H1 (cell line): ENCODE results near the gene PCID2. TPM values are rescaled to one million over a fixed set of nuclear protein-coding genes. Genes with fewer than 3 reads are reported as not detected.

Experiments used
- CTCF ChIA-PET: fragments of 300-600 bp; sonication (Branson Sonifier 250); formaldehyde crosslinking; loops from one replicate; lab custom pipeline; 2021; ENCODE audit not compliant: partially characterized antibody; lab: Charles Lee
- POLR2A ChIA-PET: fragments of 300-600 bp; sonication (Branson Sonifier 250); formaldehyde crosslinking; loops from one replicate; lab custom pipeline; 2021; ENCODE audit warnings: inconsistent platforms; ENCODE audit not compliant: partially characterized antibody; lab: Charles Lee
- DNase-seq, 2 experiments: peaks; one replicate each; pipeline versions ENCODE4 v3.0.0 to v3.0.0-alpha.2; 2010 to 2022; ENCODE audit warnings: low spot score in 2 of 2, low read depth in 1 of 2, mixed read lengths in 1 of 2
- FAIRE-seq: peaks from 2 replicates; lab custom pipeline; 2011; peaks lifted over from hg19 to GRCh38; lab: Jason Lieb, UNC
- H2AFZ ChIP-seq: 2 replicates; pipeline ENCODE4 v1.8.1; 2012; ENCODE audit warnings: low read length, inconsistent platforms
- H2AK5ac ChIP-seq: 2 replicates; pipeline ENCODE4 v1.6.1; 2013; ENCODE audit warnings: low read depth, low read length
- H2BK120ac ChIP-seq: replicated peaks from 2 replicates; pipeline ENCODE3; 2013; ENCODE audit warnings: low read depth, low read length, inconsistent platforms
- H2BK12ac ChIP-seq: 2 replicates; pipeline ENCODE4 v1.6.1; 2013; ENCODE audit warnings: low read depth, low read length
- H2BK15ac ChIP-seq: 2 replicates; pipeline ENCODE4 v1.6.1; 2013; ENCODE audit warnings: low read length
- H2BK20ac ChIP-seq: 2 replicates; pipeline ENCODE4 v1.6.1; 2013; ENCODE audit warnings: low read length
- H2BK5ac ChIP-seq: 2 replicates; pipeline ENCODE4 v1.6.1; 2013; ENCODE audit warnings: low read depth, low read length
- H3K14ac ChIP-seq: 2 replicates; pipeline ENCODE4 v1.6.1; 2013; ENCODE audit warnings: inconsistent platforms; ENCODE audit not compliant: insufficient read length
- H3K18ac ChIP-seq: 2 replicates; pipeline ENCODE4 v1.6.1; 2013; ENCODE audit warnings: low read length; ENCODE audit errors: extremely low read depth
- H3K23ac ChIP-seq: 2 replicates; pipeline ENCODE4 v1.6.1; 2013; ENCODE audit warnings: inconsistent platforms; ENCODE audit not compliant: insufficient read length
- H3K23me2 ChIP-seq: 2 replicates; pipeline ENCODE4 v1.6.1; 2013; ENCODE audit warnings: low read depth, low read length
- H3K27ac ChIP-seq: 2 replicates; pipeline ENCODE4 v1.6.1; 2011; ENCODE audit warnings: low read depth, low read length, inconsistent platforms
- H3K27me3 ChIP-seq, 4 experiments: replicated peaks in 1 of 4; 1 replicate in 1 of 4; 2 replicates in 3 of 4; pipeline versions ENCODE4 v1.6.1 to v1.8.1; 2011 to 2013; ENCODE audit warnings: low read length in 3 of 4, mild to moderate bottlenecking in 3 of 4, inconsistent platforms in 2 of 4, mixed read lengths in 2 of 4, moderate library complexity in 1 of 4; ENCODE audit not compliant: control insufficient read depth in 3 of 4, insufficient read depth in 3 of 4; ENCODE audit errors: extremely low read depth in 1 of 4
- H3K36me3 ChIP-seq, 4 experiments: 2 replicates each; pipeline versions ENCODE4 v1.6.1 to v1.8.1; 2011 to 2013; ENCODE audit warnings: mild to moderate bottlenecking in 4 of 4, low read length in 3 of 4, moderate library complexity in 2 of 4, control low read depth in 1 of 4, inconsistent platforms in 1 of 4; ENCODE audit not compliant: insufficient read depth in 4 of 4, control insufficient read depth in 2 of 4
- H3K4ac ChIP-seq: replicated peaks from 2 replicates; pipeline ENCODE3; 2013; ENCODE audit warnings: low read length, low read depth, mixed read lengths, inconsistent platforms; ENCODE audit not compliant: insufficient read length
- H3K4me1 ChIP-seq, 4 experiments: replicated peaks in 1 of 4; 1 replicate in 1 of 4; 2 replicates in 3 of 4; pipeline versions ENCODE4 v1.6.1 to v1.8.1; 2011 to 2013; ENCODE audit warnings: low read length in 3 of 4, inconsistent platforms in 2 of 4, mixed read lengths in 1 of 4; ENCODE audit not compliant: insufficient read depth in 4 of 4, control insufficient read depth in 3 of 4
- H3K4me2 ChIP-seq, 2 experiments: 2 replicates each; pipeline versions ENCODE4 v1.6.1 to v1.8.1; 2011 to 2013; ENCODE audit warnings: low read depth in 2 of 2, low read length in 2 of 2, control low read depth in 1 of 2, inconsistent platforms in 1 of 2, mild to moderate bottlenecking in 1 of 2; ENCODE audit not compliant: insufficient read depth in 1 of 2
- H3K4me3 ChIP-seq, 4 experiments: fragments of 200-600, 300-600 bp in 1 of 4; sonication (generic), shearing (Covaris generic), sonication (Bioruptor Twin) in 1 of 4; 2 replicates each; pipeline versions ENCODE4 v1.5.1 to v1.8.1; 2011 to 2016; ENCODE audit warnings: low read length in 4 of 4, low read depth in 3 of 4, control low read depth in 2 of 4, inconsistent platforms in 2 of 4, mild to moderate bottlenecking in 2 of 4, mixed read lengths in 1 of 4, moderate library complexity in 1 of 4; ENCODE audit not compliant: insufficient read depth in 2 of 4; ENCODE audit errors: extremely low read depth in 1 of 4
- H3K56ac ChIP-seq: replicated peaks from 2 replicates; pipeline ENCODE3; 2013; ENCODE audit warnings: low read depth, mild to moderate bottlenecking, mixed read lengths, low read length, inconsistent platforms; ENCODE audit not compliant: insufficient read length
- H3K79me1 ChIP-seq: 2 replicates; pipeline ENCODE4 v1.6.1; 2013; ENCODE audit warnings: low read depth, low read length, control low read depth
- H3K79me2 ChIP-seq, 2 experiments: 2 replicates each; pipeline versions ENCODE4 v1.6.1 to v1.8.1; 2012 to 2013; ENCODE audit warnings: low read length in 2 of 2, mild to moderate bottlenecking in 2 of 2, inconsistent platforms in 1 of 2; ENCODE audit not compliant: insufficient read depth in 2 of 2, control insufficient read depth in 1 of 2
- H3K9ac ChIP-seq, 4 experiments: replicated peaks in 1 of 4; 1 replicate in 1 of 4; 2 replicates in 3 of 4; pipeline versions ENCODE4 v1.6.1 to v1.8.1; 2011 to 2013; ENCODE audit warnings: low read depth in 3 of 4, low read length in 3 of 4, control low read depth in 2 of 4, mild to moderate bottlenecking in 2 of 4, moderate library complexity in 2 of 4, inconsistent platforms in 1 of 4; ENCODE audit errors: extremely low read depth in 1 of 4
- H3K9me3 ChIP-seq, 2 experiments: 2 replicates each; pipeline versions ENCODE4 v1.6.1 to v1.8.1; 2012 to 2013; ENCODE audit warnings: mild to moderate bottlenecking in 2 of 2, moderate library complexity in 2 of 2, control low read depth in 1 of 2, inconsistent platforms in 1 of 2, low read depth in 1 of 2, low read length in 1 of 2, mixed read lengths in 1 of 2; ENCODE audit not compliant: insufficient read depth in 2 of 2
- H4K20me1 ChIP-seq, 2 experiments: replicated peaks in 1 of 2; 2 replicates each; pipeline versions ENCODE3 to v1.8.1; 2011 to 2013; ENCODE audit warnings: inconsistent platforms in 2 of 2, low read length in 2 of 2, mild to moderate bottlenecking in 1 of 2; ENCODE audit not compliant: insufficient read depth in 2 of 2, control insufficient read depth in 1 of 2
- H4K5ac ChIP-seq: 2 replicates; pipeline ENCODE4 v1.6.1; 2013; ENCODE audit warnings: low read length, low read depth, mixed read lengths, inconsistent platforms; ENCODE audit not compliant: insufficient read length
- H4K8ac ChIP-seq: 2 replicates; pipeline ENCODE4 v1.8.0; 2013; ENCODE audit warnings: mild to moderate bottlenecking, moderate library complexity, low read length, inconsistent platforms; ENCODE audit not compliant: insufficient read depth; ENCODE audit errors: extremely low read depth
- H4K91ac ChIP-seq: replicated peaks from 2 replicates; pipeline ENCODE3; 2013; ENCODE audit warnings: low read length, mixed read lengths, inconsistent platforms; ENCODE audit not compliant: insufficient read length
- BRCA1 ChIP-seq: IDR thresholded peaks from 2 replicates; pipeline ENCODE4 v1.6.1; 2012; ENCODE audit warnings: low read depth, low read length, improper control_type of control experiment
- CBX5 ChIP-seq: fragments of 300-800, 300-1000 bp; sonication (generic); IDR thresholded peaks from 2 replicates; pipeline ENCODE4 v1.7.1; 2016; ENCODE audit warnings: antibody characterized with exemption, low read length, low read depth
- EZH2 ChIP-seq: fragments of 200-600 bp; sonication (generic); IDR thresholded peaks from 2 replicates; pipeline ENCODE4 v1.7.1; 2012; ENCODE audit warnings: low read depth, mild to moderate bottlenecking, moderate library complexity, low read length, inconsistent platforms; ENCODE audit not compliant: severe bottlenecking
- POLR2A ChIP-seq, 2 experiments: IDR thresholded peaks; 1 replicate in 1 of 2; 2 replicates in 1 of 2; pipeline ENCODE4 v1.6.1; 2011; ENCODE audit warnings: low read depth in 2 of 2, low read length in 2 of 2, mild to moderate bottlenecking in 2 of 2; ENCODE audit errors: control extremely low read depth in 1 of 2
- POLR2AphosphoS5 ChIP-seq: IDR thresholded peaks from 2 replicates; pipeline ENCODE4 v1.6.1; 2011; ENCODE audit warnings: low read depth, low read length
- RBBP5 ChIP-seq: IDR thresholded peaks from 2 replicates; pipeline ENCODE4 v1.7.1; 2012; ENCODE audit warnings: low read depth, mild to moderate bottlenecking, inconsistent platforms, low read length, moderate library complexity, borderline replicate concordance
- RXRA ChIP-seq: IDR thresholded peaks from 2 replicates; pipeline ENCODE4 v1.6.1; 2011; ENCODE audit warnings: low read depth, mild to moderate bottlenecking, low read length, moderate library complexity; ENCODE audit not compliant: insufficient read depth
- SAP30 ChIP-seq: fragments of 300-600 bp; sonication (generic); IDR thresholded peaks from 2 replicates; pipeline ENCODE4 v1.7.1; 2012; ENCODE audit warnings: low read length, moderate library complexity, mild to moderate bottlenecking, inconsistent platforms; ENCODE audit not compliant: insufficient read depth, insufficient replicate concordance
- YY1 ChIP-seq: IDR thresholded peaks from 2 replicates; pipeline ENCODE4 v1.6.1; 2011; ENCODE audit warnings: low read depth, mild to moderate bottlenecking, low read length
- WGBS, 2 experiments: shearing (Covaris generic) in 1 of 2; methylation state at CpG; one replicate each; pipeline versions ENCODE4 v1.1.6 to v1.1.7; 2013 to 2015; ENCODE audit warnings: low lambda C conversion rate in 2 of 2, mixed read lengths in 2 of 2, inconsistent platforms in 1 of 2, low coverage in 1 of 2, missing lambda C conversion rate in 1 of 2; ENCODE audit not compliant: insufficient replicate concordance in 2 of 2, insufficient coverage in 1 of 2, insufficient read length in 1 of 2; ENCODE audit errors: extremely low coverage in 1 of 2, missing lambda C conversion rate in 1 of 2; 5-methylcytosine and 5-hydroxymethylcytosine counted together
- polyA plus RNA-seq, 7 experiments: library from polyadenylated mRNA; depleted of rRNA in 3 of 7; stranded (reverse) in 5 of 7; unstranded in 2 of 7; fragments of >200 nt in 5 of 7; fragments of 200-250 nt in 2 of 7; gene quantifications; 1 replicate in 5 of 7; 2 replicates in 1 of 7; 4 replicates in 1 of 7; pipeline versions ENCODE4 v1.2.1 to v1.2.3, GENCODE V29; 2011 to 2013; ENCODE audit warnings: missing spikeins in 2 of 7, mixed read lengths in 2 of 7
- total RNA-seq: library from RNA; stranded (reverse); fragmentation: NEBNext Ultra II Directional; extraction: Animal tissue kit (Norgen Biotek cat#: 25700); gene quantifications from 2 replicates; pipeline ENCODE4 v1.2.1, GENCODE V29; 2021

The PCID2 gene
- total and polyA plus RNA-seq, 2 of the 8 experiments (the other 6 are each of a cell fraction or from before 2014, with no cell fraction given): 72.4 to 72.8 TPM

- H3K9ac ChIP-seq: no peak overlapping the region
- H2AK5ac ChIP-seq: no peak overlapping the region
- DNase-seq (no peak), FAIRE-seq (no peak)
- H3K9me3 ChIP-seq: no peaks in the 10 kb centered on the region
- no peaks in the 10 kb centered on the region for H3K79me1 ChIP-seq
- H3K4me3 ChIP-seq: no peak overlapping the region
- no peak overlapping the region for H2AFZ ChIP-seq
- H2BK15ac ChIP-seq: no peak overlapping the region
- no peak overlapping the region for H2BK20ac ChIP-seq
- no peak overlapping the region for H3K56ac ChIP-seq
- no peaks in the 10 kb centered on the region for H3K4me1 ChIP-seq
- H3K23ac ChIP-seq: no peak overlapping the region
- H3K27ac ChIP-seq: no peak overlapping the region
- no peak for TF ChIP-seq RBBP5
- no peak for TF ChIP-seq POLR2A (IDR thresholded peaks at IDR 0.05; ENCODE audit: control extremely low read depth in 1 of 2, low read depth in 2 of 2, low read length in 2 of 2)
- TF ChIP-seq EZH2: no peak
- no peak for TF ChIP-seq BRCA1
- TF ChIP-seq YY1: no peak
- TF ChIP-seq CBX5: no peak
- TF ChIP-seq SAP30: no peak
- TF ChIP-seq POLR2AphosphoS5: no peak
- no peak for TF ChIP-seq RXRA
- H2BK5ac ChIP-seq: no peak overlapping the region
- peaks cover 16 to 52% (median 25%) of the 10 kb centered on the region in 4 experiments for H3K36me3 ChIP-seq
- no peaks in the 10 kb centered on the region for H3K79me2 ChIP-seq
- no peak overlapping the region for H4K8ac ChIP-seq
- H3K4me2 ChIP-seq: no peak overlapping the region
- CTCF ChIA-PET: interaction anchor here (1.0 to 1.7 kb wide), 2 partner anchors 37 to 210 kb away, joined by 3 read pairs; no protein-coding TSS in a partner anchor
- peaks cover 0 to 1% of the 10 kb centered on the region in 2 experiments for H4K20me1 ChIP-seq
- no peak overlapping the region for H2BK12ac ChIP-seq
- WGBS, 2 experiments: 93% methylated on average over 4 of the region's 4 CpGs; no CpG with 5 or more reads in 1 of the 2 experiments
- no peak overlapping the region for H4K5ac ChIP-seq
- H3K18ac ChIP-seq: no peak overlapping the region
- no peak overlapping the region for H3K4ac ChIP-seq
- POLR2A ChIA-PET: interaction anchor here (0.6 to 1.1 kb wide), 2 partner anchors 11 to 27 kb away, joined by 3 to 4 read pairs; no protein-coding TSS in a partner anchor
- H4K91ac ChIP-seq: no peak overlapping the region
- H3K27me3 ChIP-seq: no peaks in the 10 kb centered on the region
- no peaks in the 10 kb centered on the region for H3K23me2 ChIP-seq
- no peak overlapping the region for H3K14ac ChIP-seq
- no peak overlapping the region for H2BK120ac ChIP-seq
Measured at GRCh38 chr13:113238536-113238935, 30.1 kb upstream of the PCID2 start.
